ENCODE data around the gene MARCHF9. TPM values are rescaled to one million over a fixed set of nuclear protein-coding genes. Genes with fewer than 3 reads are reported as not detected.
A peak's percentile ranks its signal among the peaks of the same experiment; 100 is the strongest.

MARCHF9 gene
- total and polyA plus RNA-seq, 9 donors = 5.0 to 15.2 (median 7.7) TPM

DNA sequence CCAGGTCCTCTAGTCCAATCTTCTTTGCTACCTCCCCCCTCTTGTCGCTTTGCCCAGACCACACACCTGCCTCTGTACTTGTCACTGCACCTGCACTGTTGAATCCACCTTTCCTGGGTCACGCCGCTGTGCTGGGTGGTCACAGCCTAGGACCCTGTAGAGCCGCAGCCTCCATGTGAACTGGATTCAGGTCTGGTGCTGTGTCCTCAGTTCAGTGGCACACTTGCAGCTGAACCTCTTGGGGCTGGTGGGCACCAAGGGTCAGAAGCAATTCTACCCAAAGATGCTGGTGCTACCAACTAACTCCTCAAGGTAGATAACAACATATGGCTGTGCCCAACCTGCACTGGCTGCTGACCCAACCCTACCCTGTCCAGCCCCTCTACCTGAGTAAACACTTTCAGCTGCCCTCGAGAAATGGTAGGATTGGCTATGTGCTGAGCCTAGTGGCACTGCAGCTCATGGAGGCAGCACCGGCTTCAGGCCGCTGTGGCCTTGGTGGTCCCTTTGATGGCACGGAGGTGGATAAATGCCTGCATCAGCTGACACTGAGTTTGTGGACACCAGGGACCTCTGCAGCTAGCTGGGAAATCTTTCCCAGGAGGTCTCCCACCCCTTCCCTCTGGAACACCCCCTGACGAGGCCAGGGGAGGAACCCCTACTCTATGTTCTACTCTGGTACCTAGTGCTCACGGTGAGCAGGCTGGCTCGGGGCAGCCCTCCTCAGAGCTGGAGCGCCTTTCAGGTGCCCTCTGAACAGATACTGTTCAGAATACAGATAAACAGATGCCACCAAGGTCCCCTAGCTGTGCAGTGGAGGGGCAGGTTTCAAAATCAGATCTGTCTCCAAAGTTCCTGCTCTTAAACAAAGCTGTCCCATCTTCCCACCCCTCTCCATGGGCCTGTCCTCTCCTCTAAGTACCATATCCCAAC is 30.6 kb upstream of the MARCHF9 start:
- intact Hi-C loops (cut with DNase I) = no loop called here
- H3K36me3 ChIP-seq = no peaks in the 10 kb centered on the region
- H3K4me3 ChIP-seq = no peak overlapping the region
- peaks cover 7% of the 10 kb centered on the region for H3K4me1 ChIP-seq (ENCODE audit: insufficient read depth)
- no peak for DNase-seq
- TF ChIP-seq POLR2A (IDR thresholded peaks at IDR 0.05) (no peak), EP300 (IDR thresholded peaks at IDR 0.05) (no peak)
- TF ChIP-seq, protein P1, sequence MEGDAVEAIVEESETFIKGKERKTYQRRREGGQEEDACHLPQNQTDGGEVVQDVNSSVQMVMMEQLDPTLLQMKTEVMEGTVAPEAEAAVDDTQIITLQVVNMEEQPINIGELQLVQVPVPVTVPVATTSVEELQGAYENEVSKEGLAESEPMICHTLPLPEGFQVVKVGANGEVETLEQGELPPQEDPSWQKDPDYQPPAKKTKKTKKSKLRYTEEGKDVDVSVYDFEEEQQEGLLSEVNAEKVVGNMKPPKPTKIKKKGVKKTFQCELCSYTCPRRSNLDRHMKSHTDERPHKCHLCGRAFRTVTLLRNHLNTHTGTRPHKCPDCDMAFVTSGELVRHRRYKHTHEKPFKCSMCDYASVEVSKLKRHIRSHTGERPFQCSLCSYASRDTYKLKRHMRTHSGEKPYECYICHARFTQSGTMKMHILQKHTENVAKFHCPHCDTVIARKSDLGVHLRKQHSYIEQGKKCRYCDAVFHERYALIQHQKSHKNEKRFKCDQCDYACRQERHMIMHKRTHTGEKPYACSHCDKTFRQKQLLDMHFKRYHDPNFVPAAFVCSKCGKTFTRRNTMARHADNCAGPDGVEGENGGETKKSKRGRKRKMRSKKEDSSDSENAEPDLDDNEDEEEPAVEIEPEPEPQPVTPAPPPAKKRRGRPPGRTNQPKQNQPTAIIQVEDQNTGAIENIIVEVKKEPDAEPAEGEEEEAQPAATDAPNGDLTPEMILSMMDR (IDR thresholded peaks at IDR 0.05) = no peak
- no peaks in the 10 kb centered on the region for H3K27me3 ChIP-seq
- H3K9me3 ChIP-seq = no peaks in the 10 kb centered on the region
- WGBS, 3 donors = 73 to 89% (median 81%) methylated on average over 12 of the region's 12 CpGs
- no peak overlapping the region for H3K27ac ChIP-seq

DNA sequence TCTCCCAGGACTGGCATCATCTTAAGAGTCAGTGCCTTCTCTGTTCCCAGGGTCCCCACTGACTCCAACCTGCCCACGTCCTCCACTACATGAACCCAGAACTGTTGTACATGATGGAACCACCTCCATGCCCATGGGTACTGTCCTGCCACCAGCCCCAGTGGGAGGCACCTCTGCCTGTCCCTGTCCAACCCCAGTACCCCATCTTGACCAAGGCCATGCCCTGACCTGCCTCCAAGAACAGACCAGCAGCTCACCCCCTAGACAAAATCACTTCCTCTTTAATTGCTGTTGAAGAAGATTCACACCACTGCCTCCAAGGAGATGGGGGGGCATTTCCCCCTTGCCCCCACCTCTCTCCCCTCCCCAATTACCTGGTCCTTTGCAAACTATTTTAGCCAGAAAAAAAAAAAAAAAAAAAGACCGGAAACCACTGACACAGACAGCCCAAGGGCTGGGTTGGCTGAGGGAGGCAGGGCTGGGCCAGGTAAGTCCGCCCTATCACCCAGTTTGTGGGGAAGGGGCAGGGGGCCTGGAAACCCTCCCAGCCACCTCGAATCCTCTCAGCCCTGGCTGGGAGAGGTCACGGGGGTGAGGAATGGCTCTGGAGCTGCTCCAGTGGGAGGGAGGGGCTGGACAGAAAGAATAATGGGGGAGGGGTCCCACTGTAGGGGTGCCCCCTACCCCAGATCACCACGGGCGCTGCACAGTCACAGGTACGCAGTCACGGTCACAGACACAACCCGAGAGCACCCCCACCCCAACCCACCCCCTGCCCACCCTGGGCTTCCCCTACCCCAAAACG is 29.8 kb upstream of the MARCHF9 start:
- H3K9me3 ChIP-seq = no peaks in the 10 kb centered on the region
- no peaks in the 10 kb centered on the region for H3K27me3 ChIP-seq
- 35 to 50% (median 47%) methylated on average over 11 of the region's 11 CpGs for WGBS, 3 donors
- peak in 1 of 5 donors; percentile 22 for DNase-seq
- intact Hi-C loops (cut with DNase I) = no loop called here
- H3K4me3 ChIP-seq = no peak overlapping the region
- TF ChIP-seq, protein P1 (IDR thresholded peaks at IDR 0.05) = no peak
- TF ChIP-seq EP300 (IDR thresholded peaks at IDR 0.05) (no peak), POLR2A (IDR thresholded peaks at IDR 0.05) (no peak)
- H3K36me3 ChIP-seq = no peaks in the 10 kb centered on the region
- H3K27ac ChIP-seq = no peak overlapping the region
- peaks cover 7% of the 10 kb centered on the region for H3K4me1 ChIP-seq (ENCODE audit: insufficient read depth)

DNA sequence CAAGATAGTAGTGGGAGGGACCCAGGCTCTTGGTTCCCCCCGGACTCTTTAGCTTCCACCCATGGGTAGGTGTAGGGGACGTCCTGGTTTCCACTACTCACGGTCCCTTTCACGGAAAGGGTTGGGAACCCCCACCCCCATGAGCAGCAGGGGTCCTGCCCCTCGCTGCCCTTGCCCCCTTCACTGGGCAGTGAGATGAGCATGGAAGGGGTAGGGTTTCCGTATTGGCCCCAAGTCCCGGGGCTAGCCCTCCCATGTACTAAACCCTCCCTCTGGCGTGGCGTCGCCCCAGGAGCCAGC is 29.1 kb upstream of the MARCHF9 start:
- no peak overlapping the region for H3K27ac ChIP-seq
- H3K36me3 ChIP-seq = no peaks in the 10 kb centered on the region
- DNase-seq = no peak
- peak overlapping the region; percentile 58 for H3K4me3 ChIP-seq
- H3K9me3 ChIP-seq = no peaks in the 10 kb centered on the region
- H3K4me1 ChIP-seq (ENCODE audit: insufficient read depth) = peaks cover 7% of the 10 kb centered on the region
- intact Hi-C loops (cut with DNase I) = no loop called here
- TF ChIP-seq, protein P1 (IDR thresholded peaks at IDR 0.05) = no peak
- TF ChIP-seq POLR2A (IDR thresholded peaks at IDR 0.05) (no peak), EP300 (IDR thresholded peaks at IDR 0.05) (no peak)
- no peaks in the 10 kb centered on the region for H3K27me3 ChIP-seq
- 0 to 12% (median 3%) methylated on average over 7 to 10 of the region's 10 CpGs for WGBS, 3 donors

DNA sequence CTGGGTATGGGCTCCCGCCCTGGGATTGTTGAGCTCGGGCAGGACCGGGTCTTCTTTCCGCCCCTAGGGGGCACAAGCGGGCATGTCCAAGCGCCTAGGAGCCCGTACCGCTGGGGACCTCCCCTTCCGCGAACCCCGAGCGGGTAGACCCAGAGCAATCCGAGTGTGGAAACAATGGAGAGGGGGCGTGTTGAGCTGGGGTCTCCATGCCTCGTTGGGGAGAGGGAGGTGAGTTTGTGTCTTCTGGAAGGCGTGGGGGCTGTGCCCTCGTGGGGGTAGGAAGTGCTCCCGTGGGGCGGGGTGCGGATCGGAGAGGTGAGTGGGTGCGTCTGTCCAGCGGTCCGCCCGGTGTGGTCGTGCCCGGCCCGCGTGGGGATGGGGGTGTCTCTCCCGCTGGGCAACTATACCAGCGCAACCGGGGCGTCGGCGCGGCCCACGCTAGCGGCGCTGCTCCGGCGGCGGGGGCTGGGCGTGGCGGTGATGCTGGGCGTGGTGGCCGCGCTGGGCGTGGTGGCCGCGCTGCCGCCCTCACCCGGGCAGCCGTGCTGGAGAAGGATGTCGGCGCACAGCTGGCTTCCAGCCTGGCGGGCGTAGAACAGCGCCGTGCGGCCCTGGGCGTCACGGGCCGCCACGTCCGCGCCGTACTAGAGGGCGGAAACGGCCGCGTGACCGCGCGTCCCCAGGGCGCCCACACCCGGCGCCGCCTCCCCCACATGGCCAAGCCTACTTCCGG is 28.6 kb upstream of the MARCHF9 start:
- intact Hi-C loops (cut with DNase I) = no loop called here
- Histone ChIP-seq H3K36me3 (no peaks in the 10 kb centered on the region), H3K4me1 (ENCODE audit: insufficient read depth) (peaks cover 7% of the 10 kb centered on the region), H3K4me3 (peak overlapping the region; percentile 58), H3K27me3 (no peaks in the 10 kb centered on the region), H3K9me3 (no peaks in the 10 kb centered on the region), H3K27ac (no peak overlapping the region)
- TF ChIP-seq EP300 (IDR thresholded peaks at IDR 0.05) = no peak
- TF ChIP-seq POLR2A (IDR thresholded peaks at IDR 0.05) = no peak
- TF ChIP-seq, protein P1 (IDR thresholded peaks at IDR 0.05) = peak; percentile 43 to 73 (median 59)
- DNase-seq = peak; percentile 75 to 86 (median 85)
- 3 to 11% (median 4%) methylated on average over 50 to 79 of the region's 79 CpGs for WGBS, 3 donors

All from ovary (tissue), 9 donors.